Erythroblast (primary cell): ENCODE measurements around the gene C22orf15.

Experiments
- GATA1 ChIP-seq: IDR thresholded peaks from 2 replicates; pipeline ENCODE4 v1.6.1; 2011; ENCODE audit warnings: low read depth, mild to moderate bottlenecking, control low read depth, low read length, moderate library complexity
- POLR2A ChIP-seq: IDR thresholded peaks from 2 replicates; pipeline ENCODE4 v1.6.1; 2011; ENCODE audit warnings: mild to moderate bottlenecking, low read length

DNA sequence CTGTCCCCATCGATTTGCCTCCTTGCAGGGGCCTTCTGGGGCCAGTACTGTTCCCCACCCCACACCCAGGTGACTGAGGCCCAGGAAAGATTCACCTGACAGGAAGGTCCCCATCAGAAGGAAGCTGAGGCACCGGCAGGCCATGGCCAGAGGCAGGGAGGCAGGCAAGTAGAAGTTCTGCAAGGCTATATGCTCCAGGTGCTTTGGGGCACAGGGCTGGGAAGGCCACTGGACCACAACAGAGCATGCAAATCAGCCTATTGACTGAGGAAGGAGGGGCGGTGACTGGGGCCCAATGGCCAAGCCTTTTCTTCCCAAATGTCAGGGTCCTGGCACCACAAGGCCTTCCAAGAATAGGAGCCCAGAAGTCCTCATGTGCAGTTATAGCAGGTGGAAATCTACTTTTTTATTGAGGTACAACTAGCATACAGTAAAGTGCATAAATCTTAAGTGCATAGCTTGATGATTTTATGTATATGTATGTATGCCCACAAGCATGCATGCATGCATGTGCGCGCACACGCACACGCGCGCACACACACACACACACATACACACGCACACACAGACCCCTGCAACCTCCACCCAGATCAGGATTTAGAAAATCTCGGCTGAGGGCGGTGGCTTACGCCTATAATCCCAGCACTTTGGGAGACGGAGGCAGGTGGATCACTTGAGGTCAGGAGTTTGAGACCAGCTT is 8.4 kb upstream of the C22orf15 start, which contains the start of gene VPREB3:
- no peak for TF ChIP-seq POLR2A
- no peak for TF ChIP-seq GATA1
